Measurements from ENCODE around the gene GLCE.

GLCE gene

GRCh38 chr15:69144530-69144929 lies 15.9 kb upstream of the GLCE start:
- TF ChIP-seq RAD21 (IDR thresholded peaks at IDR 0.05; ENCODE audit: low read depth) (no peak), NFIC (IDR thresholded peaks at IDR 0.05) (no peak), USF1 (IDR thresholded peaks at IDR 0.05) (no peak), CREB1 (IDR thresholded peaks at IDR 0.05; ENCODE audit: low read depth) (no peak), TCF12 (IDR thresholded peaks at IDR 0.05; ENCODE audit: low read depth) (no peak)

- TF ChIP-seq TCF12 (IDR thresholded peaks at IDR 0.05; ENCODE audit: low read depth): no peak
Measured at GRCh38 chr15:69145149-69145693, 15.2 kb upstream of the GLCE start.

- no peak for TF ChIP-seq MAX (IDR thresholded peaks at IDR 0.05)
- no peak for TF ChIP-seq RAD21 (IDR thresholded peaks at IDR 0.05; ENCODE audit: low read depth)
- TF ChIP-seq ZBTB7A (IDR thresholded peaks at IDR 0.05; ENCODE audit: low read depth): no peak
- TF ChIP-seq USF1 (IDR thresholded peaks at IDR 0.05): no peak
- no peak for TF ChIP-seq REST (IDR thresholded peaks at IDR 0.05; ENCODE audit: low read depth)
- TF ChIP-seq TEAD4 (IDR thresholded peaks at IDR 0.05): no peak
- TF ChIP-seq EGR1 (IDR thresholded peaks at IDR 0.05): no peak
- TF ChIP-seq TAF1 (IDR thresholded peaks at IDR 0.05; ENCODE audit: low read depth): no peak
- no peak for TF ChIP-seq CEBPB (IDR thresholded peaks at IDR 0.05)
- no peak for TF ChIP-seq CREB1 (IDR thresholded peaks at IDR 0.05; ENCODE audit: low read depth)
- TF ChIP-seq EP300 (IDR thresholded peaks at IDR 0.05; ENCODE audit: borderline replicate concordance): no peak
- TF ChIP-seq TCF12 (IDR thresholded peaks at IDR 0.05; ENCODE audit: low read depth): no peak
- TF ChIP-seq YY1 (IDR thresholded peaks at IDR 0.05; ENCODE audit: low read depth): no peak
- TF ChIP-seq FOXM1 (IDR thresholded peaks at IDR 0.05; ENCODE audit: borderline replicate concordance, low read depth): no peak
- TF ChIP-seq NFIC (IDR thresholded peaks at IDR 0.05): no peak
Measured at GRCh38 chr15:69145694-69146492, 14.5 kb upstream of the GLCE start.

GRCh38 chr15:69146724-69147435 lies 13.6 kb upstream of the GLCE start:
- TF ChIP-seq TAF1 (IDR thresholded peaks at IDR 0.05; ENCODE audit: low read depth) (no peak), MAX (IDR thresholded peaks at IDR 0.05) (no peak), EP300 (IDR thresholded peaks at IDR 0.05; ENCODE audit: borderline replicate concordance) (no peak), TEAD4 (IDR thresholded peaks at IDR 0.05) (no peak), NFIC (IDR thresholded peaks at IDR 0.05) (no peak), RAD21 (IDR thresholded peaks at IDR 0.05; ENCODE audit: low read depth) (no peak), TCF12 (IDR thresholded peaks at IDR 0.05; ENCODE audit: low read depth) (no peak)

- no peak for TF ChIP-seq REST (IDR thresholded peaks at IDR 0.05; ENCODE audit: low read depth)
- no peak for TF ChIP-seq USF1 (IDR thresholded peaks at IDR 0.05)
- no peak for TF ChIP-seq ZBTB7A (IDR thresholded peaks at IDR 0.05; ENCODE audit: low read depth)
- no peak for TF ChIP-seq YY1 (IDR thresholded peaks at IDR 0.05; ENCODE audit: low read depth)
- TF ChIP-seq EGR1 (IDR thresholded peaks at IDR 0.05): no peak
- no peak for TF ChIP-seq CEBPB (IDR thresholded peaks at IDR 0.05)
- TF ChIP-seq FOXM1 (IDR thresholded peaks at IDR 0.05; ENCODE audit: borderline replicate concordance, low read depth): no peak
- TF ChIP-seq CREB1 (IDR thresholded peaks at IDR 0.05; ENCODE audit: low read depth): no peak
- TF ChIP-seq NFIC (IDR thresholded peaks at IDR 0.05): no peak
- TF ChIP-seq TEAD4 (IDR thresholded peaks at IDR 0.05): no peak
- TF ChIP-seq MAX (IDR thresholded peaks at IDR 0.05): no peak
- TF ChIP-seq TAF1 (IDR thresholded peaks at IDR 0.05; ENCODE audit: low read depth): no peak
- TF ChIP-seq EP300 (IDR thresholded peaks at IDR 0.05; ENCODE audit: borderline replicate concordance): no peak
- no peak for TF ChIP-seq RAD21 (IDR thresholded peaks at IDR 0.05; ENCODE audit: low read depth)
- no peak for TF ChIP-seq TCF12 (IDR thresholded peaks at IDR 0.05; ENCODE audit: low read depth)
Measured at GRCh38 chr15:69148465-69148864, 12.0 kb upstream of the GLCE start.
